ENCODE results near the gene ATP1A2. TPM values are rescaled to one million over a fixed set of nuclear protein-coding genes. Genes with fewer than 3 reads are reported as not detected.
A peak's percentile ranks its signal among the peaks of the same experiment; 100 is the strongest.

The ATP1A2 gene
- total and polyA plus RNA-seq, 4 donors = 281 to 2,060 (median 566) TPM

GRCh38 chr1:160093624-160094290 is 21.8 kb upstream of the ATP1A2 start:
- Histone ChIP-seq H3K27ac (ENCODE audit: low read depth, low read length) (no peak overlapping the region), H3K36me3 (ENCODE audit: control insufficient read depth, insufficient read depth, low read length) (peaks cover 66% of the 10 kb centered on the region), H3K27me3 (ENCODE audit: control insufficient read depth, insufficient read depth, low read length) (no peaks in the 10 kb centered on the region), H3K9me3 (ENCODE audit: control insufficient read depth, insufficient read depth, low read length) (no peaks in the 10 kb centered on the region), H3K4me1 (ENCODE audit: control insufficient read depth, insufficient read depth, low read length) (peaks cover 40% of the 10 kb centered on the region), H3K4me3 (ENCODE audit: low read depth, low read length) (no peak overlapping the region)
- DNase-seq (ENCODE audit: low read depth in 4 of 6, low spot score in 6 of 6) = no peak
- 87% methylated on average over 20 of the region's 21 CpGs for WGBS (ENCODE audit: insufficient coverage)

GRCh38 chr1:160094291-160094625 is 21.3 kb upstream of the ATP1A2 start:
- H3K27me3 ChIP-seq (ENCODE audit: control insufficient read depth, insufficient read depth, low read length) = no peaks in the 10 kb centered on the region
- no CpG with 5 or more reads among the region's 4 CpGs for WGBS (ENCODE audit: insufficient coverage)
- peaks cover 44% of the 10 kb centered on the region for H3K4me1 ChIP-seq (ENCODE audit: control insufficient read depth, insufficient read depth, low read length)
- no peak overlapping the region for H3K4me3 ChIP-seq (ENCODE audit: low read depth, low read length)
- no peaks in the 10 kb centered on the region for H3K9me3 ChIP-seq (ENCODE audit: control insufficient read depth, insufficient read depth, low read length)
- H3K36me3 ChIP-seq (ENCODE audit: control insufficient read depth, insufficient read depth, low read length) = peaks cover 61% of the 10 kb centered on the region
- no peak overlapping the region for H3K27ac ChIP-seq (ENCODE audit: low read depth, low read length)
- no peak for DNase-seq (ENCODE audit: low read depth in 4 of 6, low spot score in 6 of 6)

GRCh38 chr1:160094806-160095205 is 20.8 kb upstream of the ATP1A2 start:
- 96% methylated on average over 14 of the region's 14 CpGs for WGBS (ENCODE audit: insufficient coverage)
- DNase-seq (ENCODE audit: low read depth in 4 of 6, low spot score in 6 of 6) = no peak
- Histone ChIP-seq H3K4me1 (ENCODE audit: control insufficient read depth, insufficient read depth, low read length) (peaks cover 45% of the 10 kb centered on the region), H3K27ac (ENCODE audit: low read depth, low read length) (no peak overlapping the region), H3K9me3 (ENCODE audit: control insufficient read depth, insufficient read depth, low read length) (no peaks in the 10 kb centered on the region), H3K4me3 (ENCODE audit: low read depth, low read length) (no peak overlapping the region), H3K27me3 (ENCODE audit: control insufficient read depth, insufficient read depth, low read length) (no peaks in the 10 kb centered on the region), H3K36me3 (ENCODE audit: control insufficient read depth, insufficient read depth, low read length) (peaks cover 56% of the 10 kb centered on the region)

- Histone ChIP-seq H3K27me3 (ENCODE audit: control insufficient read depth, insufficient read depth, low read length) (no peaks in the 10 kb centered on the region), H3K4me1 (ENCODE audit: control insufficient read depth, insufficient read depth, low read length) (peaks cover 47% of the 10 kb centered on the region), H3K27ac (ENCODE audit: low read depth, low read length) (no peak overlapping the region), H3K36me3 (ENCODE audit: control insufficient read depth, insufficient read depth, low read length) (peaks cover 48% of the 10 kb centered on the region), H3K4me3 (ENCODE audit: low read depth, low read length) (no peak overlapping the region), H3K9me3 (ENCODE audit: control insufficient read depth, insufficient read depth, low read length) (no peaks in the 10 kb centered on the region)
- DNase-seq (ENCODE audit: low read depth in 4 of 6, low spot score in 6 of 6) = no peak
- WGBS (ENCODE audit: insufficient coverage) = 83% methylated on average over 4 of the region's 4 CpGs
Observed at GRCh38 chr1:160095382-160096105, 20.0 kb upstream of the ATP1A2 start.

GRCh38 chr1:160096274-160097116 is 19.1 kb upstream of the ATP1A2 start:
- DNase-seq (ENCODE audit: low read depth in 4 of 6, low spot score in 6 of 6) = no peak
- 75% methylated on average over 4 of the region's 4 CpGs for WGBS (ENCODE audit: insufficient coverage)
- H3K27ac ChIP-seq (ENCODE audit: low read depth, low read length) = no peak overlapping the region
- H3K27me3 ChIP-seq (ENCODE audit: control insufficient read depth, insufficient read depth, low read length) = no peaks in the 10 kb centered on the region
- peaks cover 50% of the 10 kb centered on the region for H3K4me1 ChIP-seq (ENCODE audit: control insufficient read depth, insufficient read depth, low read length)
- peaks cover 39% of the 10 kb centered on the region for H3K36me3 ChIP-seq (ENCODE audit: control insufficient read depth, insufficient read depth, low read length)
- no peak overlapping the region for H3K4me3 ChIP-seq (ENCODE audit: low read depth, low read length)
- no peaks in the 10 kb centered on the region for H3K9me3 ChIP-seq (ENCODE audit: control insufficient read depth, insufficient read depth, low read length)

- Histone ChIP-seq H3K36me3 (ENCODE audit: control insufficient read depth, insufficient read depth, low read length) (peaks cover 30% of the 10 kb centered on the region), H3K27me3 (ENCODE audit: control insufficient read depth, insufficient read depth, low read length) (no peaks in the 10 kb centered on the region), H3K4me3 (ENCODE audit: low read depth, low read length) (peak overlapping the region; percentile 64), H3K9me3 (ENCODE audit: control insufficient read depth, insufficient read depth, low read length) (no peaks in the 10 kb centered on the region), H3K4me1 (ENCODE audit: control insufficient read depth, insufficient read depth, low read length) (peaks cover 53% of the 10 kb centered on the region), H3K27ac (ENCODE audit: low read depth, low read length) (no peak overlapping the region)
- no peak for DNase-seq (ENCODE audit: low read depth in 4 of 6, low spot score in 6 of 6)
- WGBS (ENCODE audit: insufficient coverage) = 53% methylated on average over 5 of the region's 5 CpGs
Observed at GRCh38 chr1:160097151-160097910, 18.2 kb upstream of the ATP1A2 start.

GRCh38 chr1:160097911-160098851 is 17.4 kb upstream of the ATP1A2 start, which contains the start of gene IGSF8:
TSS of gene IGSF8 (minus strand) at chr1:160098619. CDS start at chr1:160098472, 147 bp downstream.
- Histone ChIP-seq H3K9me3 (ENCODE audit: control insufficient read depth, insufficient read depth, low read length) (no peaks in the 10 kb centered on the region), H3K27ac (ENCODE audit: low read depth, low read length) (peak within 1 kb of the TSS; percentile 88), H3K27me3 (ENCODE audit: control insufficient read depth, insufficient read depth, low read length) (no peaks in the 10 kb centered on the region), H3K36me3 (ENCODE audit: control insufficient read depth, insufficient read depth, low read length) (peaks cover 22% of the 10 kb centered on the region), H3K4me1 (ENCODE audit: control insufficient read depth, insufficient read depth, low read length) (peaks cover 61% of the 10 kb centered on the region), H3K4me3 (ENCODE audit: low read depth, low read length) (peak within 1 kb of the TSS; percentile 64)
- DNase-seq (ENCODE audit: low read depth in 4 of 6, low spot score in 6 of 6) = peak in 2 of 6 donors; percentile 88 to 91
- WGBS (ENCODE audit: insufficient coverage) = 2% methylated on average over 46 of the region's 64 CpGs

GRCh38 chr1:160098852-160099561 is 16.6 kb upstream of the ATP1A2 start:
- Histone ChIP-seq H3K4me3 (ENCODE audit: low read depth, low read length) (peak overlapping the region; percentile 48), H3K27me3 (ENCODE audit: control insufficient read depth, insufficient read depth, low read length) (no peaks in the 10 kb centered on the region), H3K9me3 (ENCODE audit: control insufficient read depth, insufficient read depth, low read length) (no peaks in the 10 kb centered on the region), H3K36me3 (ENCODE audit: control insufficient read depth, insufficient read depth, low read length) (peaks cover 14% of the 10 kb centered on the region), H3K4me1 (ENCODE audit: control insufficient read depth, insufficient read depth, low read length) (peaks cover 61% of the 10 kb centered on the region), H3K27ac (ENCODE audit: low read depth, low read length) (peak overlapping the region; percentile 88)
- WGBS (ENCODE audit: insufficient coverage) = 7% methylated on average over 18 of the region's 40 CpGs
- DNase-seq (ENCODE audit: low read depth in 4 of 6, low spot score in 6 of 6) = peak in 4 of 6 donors; percentile 83 to 98 (median 93)
